Body of pancreas (tissue), 4 donors: Measurements from ENCODE around the gene UFD1.

Source experiments
- CTCF ChIP-seq, 7 experiments: fragments of 450-650 bp in 4 of 7; fragments of 200-600 bp in 3 of 7; sonication (generic) in 3 of 7; IDR thresholded peaks; one replicate each; pipeline ENCODE4 v1.5.1; 2016 to 2019; ENCODE audit warnings: antibody characterized with exemption in 7 of 7
- POLR2A ChIP-seq, 3 donors: fragments of 450-650 bp; IDR thresholded peaks; one replicate each; pipeline ENCODE4 v1.6.1; 2016; ENCODE audit warnings: antibody characterized with exemption in 3 of 3, mild to moderate bottlenecking in 2 of 3

- TF ChIP-seq CTCF (IDR thresholded peaks at IDR 0.05) (peak in 1 of 7 experiments; percentile 7), POLR2A (IDR thresholded peaks at IDR 0.05) (no peak)
Observed at GRCh38 chr22:19430890-19431541, 48.0 kb downstream of the UFD1 start.
